Kidney (tissue), 14 donors: ENCODE measurements around the gene ACOXL. TPM values are rescaled to one million over a fixed set of nuclear protein-coding genes. Genes with fewer than 3 reads are reported as not detected.

ENCODE experiments used
- DNase-seq, 5 donors: peaks; one replicate each; pipeline ENCODE4 v3.0.0-alpha.2; 2013 to 2020
- FAIRE-seq: peaks from 2 replicates; lab custom pipeline; 2012; peaks lifted over from hg19 to GRCh38; lab: Jason Lieb, UNC
- H3K27ac ChIP-seq, 2 donors: one replicate each; pipeline ENCODE4 v1.7.0; 2013; ENCODE audit warnings: low read depth in 2 of 2, low read length in 2 of 2, inconsistent platforms in 1 of 2
- H3K27me3 ChIP-seq: one replicate; pipeline ENCODE4 v1.7.1; 2013; ENCODE audit warnings: low read length, inconsistent platforms; ENCODE audit not compliant: control insufficient read depth, insufficient read depth
- H3K36me3 ChIP-seq, 3 donors: one replicate each; pipeline versions ENCODE4 v1.7.0 to v1.7.1; 2013; ENCODE audit warnings: low read length in 3 of 3, control low read depth in 1 of 3, inconsistent platforms in 1 of 3; ENCODE audit not compliant: insufficient read depth in 3 of 3, control insufficient read depth in 2 of 3
- H3K4me1 ChIP-seq, 3 donors: one replicate each; pipeline versions ENCODE4 v1.7.0 to v1.7.1; 2013; ENCODE audit warnings: low read length in 3 of 3, inconsistent platforms in 1 of 3, low read depth in 1 of 3; ENCODE audit not compliant: control insufficient read depth in 2 of 3, insufficient read depth in 2 of 3
- H3K4me3 ChIP-seq, 3 donors: one replicate each; pipeline versions ENCODE4 v1.7.0 to v1.8.1; 2013; ENCODE audit warnings: low read length in 3 of 3, control low read depth in 1 of 3, inconsistent platforms in 1 of 3
- H3K9ac ChIP-seq, 3 donors: one replicate each; pipeline versions ENCODE4 v1.7.0 to v1.7.1; 2013; ENCODE audit warnings: low read length in 3 of 3, control low read depth in 1 of 3, inconsistent platforms in 1 of 3
- H3K9me3 ChIP-seq, 3 donors: one replicate each; pipeline versions ENCODE4 v1.7.0 to v1.7.1; 2013; ENCODE audit warnings: low read length in 3 of 3, control low read depth in 1 of 3, inconsistent platforms in 1 of 3; ENCODE audit not compliant: control insufficient read depth in 2 of 3, insufficient read depth in 1 of 3
- intact Hi-C: fragments of 100-400 bp; cut with DNase I; formaldehyde crosslinking; loops from one replicate; pipeline ENCODE4 v1.11.1; 2022
- polyA plus RNA-seq: library from polyadenylated mRNA; stranded (reverse); fragments of 350-450 nt; fragmentation: Illumina TruSeq; extraction: RNeasy Lipid Tissue Mini Kit (QIAGEN cat#74804); gene quantifications from one replicate; pipeline ENCODE4 v1.2.3, GENCODE V29; 2014; ENCODE audit warnings: low read depth, low replicate concordance; ENCODE audit not compliant: insufficient read depth
- total RNA-seq: library from RNA; stranded (reverse); fragmentation: NEBNext Ultra II Directional; extraction: Animal tissue kit (Norgen Biotek cat#: 25700); gene quantifications from one replicate; pipeline ENCODE4 v1.2.1, GENCODE V29; 2021
- TF ChIP-seq, protein P1 (sequence below): IDR thresholded peaks from 3 replicates; pipeline ENCODE4 v1.5.1; 2012; ENCODE audit warnings: mild to moderate bottlenecking, moderate library complexity, borderline replicate concordance; ENCODE audit not compliant: insufficient read depth; ENCODE audit errors: extremely low read depth
- donor health status: control.
- donor health status: control.
- donor health status: control.
- donor health status: control.
- donor health status: control.
- donor health status: DM: yes; HTN: yes; CAD: no.
- donor health status: Normal renal cell carcinoma (clear cell type).

Gene ACOXL
- total and polyA plus RNA-seq, 2 donors from 2014 or later, result 2.0 TPM; not detected in 1

DNA sequence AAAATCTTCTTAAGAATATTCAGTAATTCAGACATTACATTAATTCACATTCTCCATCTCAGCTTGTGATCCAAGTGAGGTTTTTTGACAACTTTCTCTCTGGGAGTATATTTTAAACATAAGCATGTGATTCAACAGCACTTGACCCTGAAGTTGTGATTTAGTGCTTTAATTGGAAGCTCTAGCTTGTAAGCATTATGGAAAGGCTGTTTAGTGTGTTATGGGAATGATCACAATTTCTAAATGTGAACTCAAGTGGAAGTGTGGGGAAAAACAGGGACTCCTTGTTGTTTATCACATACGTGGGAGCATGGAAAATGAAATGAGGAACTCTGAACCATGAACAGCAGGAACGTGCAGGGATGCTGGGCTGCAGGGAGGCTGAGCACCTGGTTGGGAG lies 239.4 kb downstream of the ACOXL start:
- no peaks in the 10 kb centered on the region for H3K9me3 ChIP-seq
- intact Hi-C loops, result no loop called here
- no peak for DNase-seq

GRCh38 chr2:110973262-110973661 lies 240.9 kb downstream of the ACOXL start:
- Histone ChIP-seq H3K4me1 (no peaks in the 10 kb centered on the region), H3K27ac (no peak overlapping the region), H3K4me3 (no peak overlapping the region), H3K27me3 (no peaks in the 10 kb centered on the region), H3K9ac (no peak overlapping the region), H3K9me3 (no peaks in the 10 kb centered on the region), H3K36me3 (no peaks in the 10 kb centered on the region)
- intact Hi-C loops, result no loop called here
- TF ChIP-seq, protein P1, sequence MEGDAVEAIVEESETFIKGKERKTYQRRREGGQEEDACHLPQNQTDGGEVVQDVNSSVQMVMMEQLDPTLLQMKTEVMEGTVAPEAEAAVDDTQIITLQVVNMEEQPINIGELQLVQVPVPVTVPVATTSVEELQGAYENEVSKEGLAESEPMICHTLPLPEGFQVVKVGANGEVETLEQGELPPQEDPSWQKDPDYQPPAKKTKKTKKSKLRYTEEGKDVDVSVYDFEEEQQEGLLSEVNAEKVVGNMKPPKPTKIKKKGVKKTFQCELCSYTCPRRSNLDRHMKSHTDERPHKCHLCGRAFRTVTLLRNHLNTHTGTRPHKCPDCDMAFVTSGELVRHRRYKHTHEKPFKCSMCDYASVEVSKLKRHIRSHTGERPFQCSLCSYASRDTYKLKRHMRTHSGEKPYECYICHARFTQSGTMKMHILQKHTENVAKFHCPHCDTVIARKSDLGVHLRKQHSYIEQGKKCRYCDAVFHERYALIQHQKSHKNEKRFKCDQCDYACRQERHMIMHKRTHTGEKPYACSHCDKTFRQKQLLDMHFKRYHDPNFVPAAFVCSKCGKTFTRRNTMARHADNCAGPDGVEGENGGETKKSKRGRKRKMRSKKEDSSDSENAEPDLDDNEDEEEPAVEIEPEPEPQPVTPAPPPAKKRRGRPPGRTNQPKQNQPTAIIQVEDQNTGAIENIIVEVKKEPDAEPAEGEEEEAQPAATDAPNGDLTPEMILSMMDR, result no peak
- FAIRE-seq, result no peak
- no peak for DNase-seq

More for the DNA sequence above, 239.4 kb downstream of the ACOXL start:
- no peak overlapping the region for H3K27ac ChIP-seq
- TF ChIP-seq, protein P1, result no peak
- no peaks in the 10 kb centered on the region for H3K36me3 ChIP-seq
- no peak overlapping the region for H3K4me3 ChIP-seq
- no peak for FAIRE-seq
- H3K4me1 ChIP-seq, result no peaks in the 10 kb centered on the region
- H3K27me3 ChIP-seq, result no peaks in the 10 kb centered on the region
- H3K9ac ChIP-seq, result no peak overlapping the region

GRCh38 chr2:110977403-110977802 lies 245.0 kb downstream of the ACOXL start:
- intact Hi-C loops, result no loop called here
- Histone ChIP-seq H3K27ac (no peak overlapping the region), H3K36me3 (no peaks in the 10 kb centered on the region), H3K9me3 (no peaks in the 10 kb centered on the region), H3K4me3 (no peak overlapping the region), H3K9ac (no peak overlapping the region), H3K4me1 (no peaks in the 10 kb centered on the region), H3K27me3 (no peaks in the 10 kb centered on the region)
- FAIRE-seq (no peak), DNase-seq (no peak)
- TF ChIP-seq, protein P1, result no peak

- DNase-seq (no peak), FAIRE-seq (no peak)
- Histone ChIP-seq H3K9me3 (no peaks in the 10 kb centered on the region), H3K36me3 (no peaks in the 10 kb centered on the region), H3K27ac (no peak overlapping the region), H3K27me3 (no peaks in the 10 kb centered on the region), H3K9ac (no peak overlapping the region), H3K4me1 (no peaks in the 10 kb centered on the region), H3K4me3 (no peak overlapping the region)
- intact Hi-C loops, result no loop called here
- TF ChIP-seq, protein P1, result no peak
Measured at GRCh38 chr2:110978148-110978547, 245.8 kb downstream of the ACOXL start.
